H1 (cell line): ENCODE measurements around the gene EIF4A3. TPM values are rescaled to one million over a fixed set of nuclear protein-coding genes. Genes with fewer than 3 reads are reported as not detected.

Experiments
- HDAC6 ChIP-seq: IDR thresholded peaks from one replicate; pipeline ENCODE4 v1.7.1; 2012; ENCODE audit warnings: low read depth, mild to moderate bottlenecking, inconsistent platforms, low read length, moderate library complexity
- JUN ChIP-seq: IDR thresholded peaks from 2 replicates; pipeline ENCODE4 v1.6.1; 2011; ENCODE audit warnings: low read depth, mild to moderate bottlenecking, improper control_type of control experiment, low read length
- JUND ChIP-seq: IDR thresholded peaks from 2 replicates; pipeline ENCODE4 v1.6.1; 2011; ENCODE audit warnings: mild to moderate bottlenecking, improper control_type of control experiment, low read length
- KDM1A ChIP-seq: fragments of 200-600, 300-600 bp; sonication (generic); IDR thresholded peaks from 2 replicates; pipeline ENCODE4 v1.7.1; 2016; ENCODE audit warnings: mild to moderate bottlenecking, low read length, borderline replicate concordance
- POU5F1 ChIP-seq: IDR thresholded peaks from 2 replicates; pipeline ENCODE4 v1.6.1; 2011; ENCODE audit warnings: low read depth, mild to moderate bottlenecking, low read length, moderate library complexity
- SP1 ChIP-seq: IDR thresholded peaks from 2 replicates; pipeline ENCODE4 v1.6.1; 2011; ENCODE audit warnings: low read depth, low read length
- TAF1 ChIP-seq: IDR thresholded peaks from 2 replicates; pipeline ENCODE4 v1.6.1; 2011; ENCODE audit warnings: mild to moderate bottlenecking, low read depth, low read length
- YY1 ChIP-seq: IDR thresholded peaks from 2 replicates; pipeline ENCODE4 v1.6.1; 2011; ENCODE audit warnings: low read depth, mild to moderate bottlenecking, low read length
- polyA plus RNA-seq, 7 experiments: library from polyadenylated mRNA; depleted of rRNA in 3 of 7; stranded (reverse) in 5 of 7; unstranded in 2 of 7; fragments of >200 nt in 5 of 7; fragments of 200-250 nt in 2 of 7; gene quantifications; 1 replicate in 5 of 7; 2 replicates in 1 of 7; 4 replicates in 1 of 7; pipeline versions ENCODE4 v1.2.1 to v1.2.3, GENCODE V29; 2011 to 2013; ENCODE audit warnings: missing spikeins in 2 of 7, mixed read lengths in 2 of 7
- total RNA-seq: library from RNA; stranded (reverse); fragmentation: NEBNext Ultra II Directional; extraction: Animal tissue kit (Norgen Biotek cat#: 25700); gene quantifications from 2 replicates; pipeline ENCODE4 v1.2.1, GENCODE V29; 2021

The EIF4A3 gene
- total and polyA plus RNA-seq, 2 of the 8 experiments (the other 6 are each of a cell fraction or from before 2014, with no cell fraction given), result 142 to 146 TPM

- no peak for TF ChIP-seq TAF1
- no peak for TF ChIP-seq HDAC6
- no peak for TF ChIP-seq POU5F1
- TF ChIP-seq KDM1A, result no peak
- no peak for TF ChIP-seq YY1
- no peak for TF ChIP-seq JUN
- no peak for TF ChIP-seq SP1
- TF ChIP-seq JUND, result no peak
Measured at GRCh38 chr17:80164185-80164584, 17.3 kb upstream of the EIF4A3 start (continued).
